Measurements from ENCODE around the gene CHAC1. TPM values are rescaled to one million over a fixed set of nuclear protein-coding genes. Genes with fewer than 3 reads are reported as not detected.
"Not testable (repeated sequence)": the region's sequence is repeated elsewhere in the genome, so short reads cannot be mapped to it uniquely, and the experiment has no call there.

CHAC1 gene
- total and polyA plus RNA-seq, 2 of the 13 experiments (the other 11 are each of a cell fraction or from before 2014, with no cell fraction given) = 0.44 TPM; not detected in 1

GRCh38 chr15:40960925-40961324, 7.7 kb downstream of the CHAC1 start (continued):
- TF ChIP-seq SMAD3 (CRISPR knock-in tag; IDR thresholded peaks at IDR 0.05) (no peak), ZHX1 (CRISPR knock-in tag; IDR thresholded peaks at IDR 0.05; ENCODE audit: low read depth) (no peak)

GRCh38 chr15:40961740-40962139, 8.5 kb downstream of the CHAC1 start:
- H3K4me1 ChIP-seq (ENCODE audit: insufficient read depth, low read length); ATAC-seq; CTCF ChIA-PET (ENCODE audit: low intra/inter-chr PET ratio, low total read pairs); H2AFZ ChIP-seq (ENCODE audit: low read length); BruUV-seq (replicated peaks); in situ Hi-C loops (cut with HindIII; ENCODE audit: extremely low pct_ligation_motif_present, low pct_unique_long_range_greater_than_20kb); H3K9ac ChIP-seq (ENCODE audit: insufficient read depth, low read depth, low read length); H3K4me2 ChIP-seq (ENCODE audit: low read depth, low read length); DNase-seq (ENCODE audit: low spot score); H3K9me3 ChIP-seq (ENCODE audit: low read length); H3K36me3 ChIP-seq (replicated peaks in 1 of 2; ENCODE audit: control insufficient read depth in 1 of 2, insufficient read depth in 2 of 2, low read length in 2 of 2); H3K27ac ChIP-seq (ENCODE audit: extremely low read length, insufficient read depth, low read length); H4K20me1 ChIP-seq (ENCODE audit: insufficient read depth, low read length); intact Hi-C loops (cut with micrococcal nuclease; ENCODE audit: unreplicated experiment); POLR2A ChIA-PET; H3K4me3 ChIP-seq (replicated peaks in 1 of 3; ENCODE audit: insufficient read depth in 1 of 3, low read depth in 2 of 3, low read length in 3 of 3); H3K79me2 ChIP-seq (ENCODE audit: insufficient read depth, low read length); FAIRE-seq: not testable (repeated sequence)
- 80% methylated on average over 17 of the region's 25 CpGs for WGBS (ENCODE audit: low lambda C conversion rate)
- H3K27me3 ChIP-seq (ENCODE audit: control insufficient read depth in 1 of 2, insufficient read depth in 2 of 2, low read length in 2 of 2) = peaks cover 10 to 56% of the 10 kb centered on the region in 2 experiments

GRCh38 chr15:40962317-40962716, 9.0 kb downstream of the CHAC1 start:
- POLR2A ChIA-PET; FAIRE-seq; intact Hi-C loops (cut with micrococcal nuclease; ENCODE audit: unreplicated experiment): not testable (repeated sequence)

More at GRCh38 chr15:40962317-40962716, 9.0 kb downstream of the CHAC1 start:
- H3K9ac ChIP-seq (ENCODE audit: insufficient read depth, low read depth, low read length); H3K27ac ChIP-seq (ENCODE audit: extremely low read length, insufficient read depth, low read length); H3K9me3 ChIP-seq (ENCODE audit: low read length); BruUV-seq (replicated peaks); H3K4me2 ChIP-seq (ENCODE audit: low read depth, low read length); H3K36me3 ChIP-seq (replicated peaks in 1 of 2; ENCODE audit: control insufficient read depth in 1 of 2, insufficient read depth in 2 of 2, low read length in 2 of 2); ATAC-seq; H3K79me2 ChIP-seq (ENCODE audit: insufficient read depth, low read length); H4K20me1 ChIP-seq (ENCODE audit: insufficient read depth, low read length); CTCF ChIA-PET (ENCODE audit: low intra/inter-chr PET ratio, low total read pairs); H2AFZ ChIP-seq (ENCODE audit: low read length); in situ Hi-C loops (cut with HindIII; ENCODE audit: extremely low pct_ligation_motif_present, low pct_unique_long_range_greater_than_20kb); DNase-seq (ENCODE audit: low spot score); H3K4me1 ChIP-seq (ENCODE audit: insufficient read depth, low read length); H3K4me3 ChIP-seq (replicated peaks in 1 of 3; ENCODE audit: insufficient read depth in 1 of 3, low read depth in 2 of 3, low read length in 3 of 3): not testable (repeated sequence)
- peaks cover 7 to 56% of the 10 kb centered on the region in 2 experiments for H3K27me3 ChIP-seq (ENCODE audit: control insufficient read depth in 1 of 2, insufficient read depth in 2 of 2, low read length in 2 of 2)
- WGBS (ENCODE audit: low lambda C conversion rate) = 73% methylated on average over 13 of the region's 14 CpGs
